CD14-positive monocyte (primary cell): ENCODE measurements around the gene COL11A1. TPM values are rescaled to one million over a fixed set of nuclear protein-coding genes. Genes with fewer than 3 reads are reported as not detected.

Source experiments
- DNase-seq, 3 donors: peaks; one replicate each; pipeline ENCODE4 v3.0.0-alpha.2; 2011 to 2022
- H2AFZ ChIP-seq: 2 replicates; pipeline ENCODE4 v1.6.0; 2012; ENCODE audit warnings: mild to moderate bottlenecking, low read depth, low read length, inconsistent platforms; ENCODE audit not compliant: insufficient read depth, poor library complexity, severe bottlenecking
- H3K27ac ChIP-seq, 2 donors: 1 replicate in 1 of 2; 2 replicates in 1 of 2; pipeline ENCODE4 v1.5.1; 2012 to 2013; ENCODE audit warnings: low read length in 2 of 2, control low read depth in 1 of 2, inconsistent platforms in 1 of 2, low read depth in 1 of 2, mild to moderate bottlenecking in 1 of 2
- H3K27me3 ChIP-seq, 2 donors: one replicate each; pipeline versions ENCODE4 v1.6.0 to v1.6.1; 2011 to 2013; ENCODE audit warnings: low read length in 2 of 2; ENCODE audit not compliant: control insufficient read depth in 2 of 2, insufficient read depth in 2 of 2
- H3K36me3 ChIP-seq, 2 donors: replicated peaks in 1 of 2; 1 replicate in 1 of 2; 2 replicates in 1 of 2; pipeline versions ENCODE4 v1.5.1 to v1.6.1; 2012 to 2013; ENCODE audit warnings: low read length in 2 of 2, control low read depth in 1 of 2, inconsistent platforms in 1 of 2, mild to moderate bottlenecking in 1 of 2; ENCODE audit not compliant: insufficient read depth in 2 of 2, control insufficient read depth in 1 of 2
- H3K4me1 ChIP-seq, 2 donors: 1 replicate in 1 of 2; 2 replicates in 1 of 2; pipeline versions ENCODE4 v1.5.1 to v1.6.1; 2012 to 2013; ENCODE audit warnings: low read length in 2 of 2, control low read depth in 1 of 2, inconsistent platforms in 1 of 2, mild to moderate bottlenecking in 1 of 2, moderate library complexity in 1 of 2; ENCODE audit not compliant: insufficient read depth in 2 of 2, control insufficient read depth in 1 of 2
- H3K4me2 ChIP-seq: replicated peaks from 2 replicates; pipeline ENCODE3; 2012; ENCODE audit warnings: low read length, moderate library complexity, mild to moderate bottlenecking; ENCODE audit not compliant: poor library complexity, severe bottlenecking; ENCODE audit errors: extremely low read depth
- H3K4me3 ChIP-seq, 3 experiments: fragments of 200-600 bp in 1 of 3; sonication (generic) in 1 of 3; replicated peaks in 1 of 3; 1 replicate in 2 of 3; 2 replicates in 1 of 3; pipeline ENCODE4 v1.5.1; 2011 to 2013; ENCODE audit warnings: low read length in 3 of 3, mild to moderate bottlenecking in 3 of 3, control low read depth in 2 of 3, low read depth in 2 of 3, inconsistent platforms in 1 of 3, moderate library complexity in 1 of 3
- H3K79me2 ChIP-seq: 2 replicates; pipeline ENCODE4 v1.6.0; 2012; ENCODE audit warnings: mild to moderate bottlenecking, control low read depth, inconsistent platforms, low read length, moderate library complexity; ENCODE audit not compliant: insufficient read depth
- H3K9ac ChIP-seq: 2 replicates; pipeline ENCODE4 v1.6.0; 2017; ENCODE audit warnings: low read length, mild to moderate bottlenecking; ENCODE audit not compliant: insufficient read depth, poor library complexity, severe bottlenecking
- H3K9me3 ChIP-seq, 2 donors: replicated peaks in 1 of 2; 1 replicate in 1 of 2; 2 replicates in 1 of 2; pipeline versions ENCODE4 v1.5.1 to v1.6.1; 2012 to 2013; ENCODE audit warnings: low read length in 2 of 2, control low read depth in 1 of 2; ENCODE audit not compliant: control insufficient read depth in 1 of 2, insufficient read depth in 1 of 2
- H4K20me1 ChIP-seq: 2 replicates; pipeline ENCODE4 v1.6.0; 2012; ENCODE audit warnings: mild to moderate bottlenecking, low read length, control low read depth, moderate library complexity; ENCODE audit not compliant: insufficient read depth
- H3K27ac Mint-ChIP-seq, 7 donors: one replicate each; pipeline ENCODE4 v1.8.0; 2020; ENCODE audit warnings: mild to moderate bottlenecking in 7 of 7, mixed read lengths in 7 of 7, moderate library complexity in 6 of 7, inconsistent platforms in 2 of 7
- H3K27me3 Mint-ChIP-seq, 3 donors: one replicate each; pipeline ENCODE4 v1.8.0; 2021 to 2022; ENCODE audit warnings: low read depth in 3 of 3, mild to moderate bottlenecking in 3 of 3, mixed read lengths in 3 of 3, moderate library complexity in 3 of 3, inconsistent platforms in 1 of 3
- H3K36me3 Mint-ChIP-seq, 2 donors: one replicate each; pipeline ENCODE4 v1.8.0; 2020; ENCODE audit warnings: mixed read lengths in 2 of 2, inconsistent platforms in 1 of 2, mild to moderate bottlenecking in 1 of 2
- H3K4me1 Mint-ChIP-seq: one replicate; pipeline ENCODE4 v1.8.0; 2020; ENCODE audit warnings: mild to moderate bottlenecking, mixed read lengths
- H3K4me3 Mint-ChIP-seq, 2 donors: one replicate each; pipeline ENCODE4 v1.8.0; 2020; ENCODE audit warnings: mild to moderate bottlenecking in 2 of 2, mixed read lengths in 2 of 2, moderate library complexity in 1 of 2
- H3K9me3 Mint-ChIP-seq, 7 donors: one replicate each; pipeline ENCODE4 v1.8.0; 2020 to 2022; ENCODE audit warnings: mixed read lengths in 7 of 7, mild to moderate bottlenecking in 6 of 7, moderate library complexity in 6 of 7, inconsistent platforms in 2 of 7
- WGBS: methylation state at CpG from one replicate; pipeline ENCODE4 v1.1.5; 2013; ENCODE audit warnings: missing lambda C conversion rate; ENCODE audit not compliant: insufficient coverage; 5-methylcytosine and 5-hydroxymethylcytosine counted together
- intact Hi-C, 2 donors: fragments of 100-400 bp; cut with micrococcal nuclease; formaldehyde crosslinking; loops; one replicate each; pipeline versions ENCODE4 v1.15.0 to v1.15.1; 2023
- polyA plus RNA-seq, 3 donors: library from polyadenylated mRNA; depleted of rRNA in 1 of 3; unstranded in 2 of 3; stranded (reverse) in 1 of 3; fragments of 300-500 nt in 2 of 3; fragments of >200 nt in 1 of 3; fragmentation: Illumina TruSeq in 2 of 3; gene quantifications; 1 replicate in 2 of 3; 2 replicates in 1 of 3; pipeline ENCODE4 v1.2.3, GENCODE V29; 2012 to 2021
- TF ChIP-seq, protein P1 (sequence below): fragments of 200-600 bp; IDR thresholded peaks from one replicate; pipeline ENCODE4 v1.8.0; 2022; ENCODE audit warnings: antibody characterized with exemption, mild to moderate bottlenecking

COL11A1 gene
- polyA plus RNA-seq, 3 donors, result not detected

DNA sequence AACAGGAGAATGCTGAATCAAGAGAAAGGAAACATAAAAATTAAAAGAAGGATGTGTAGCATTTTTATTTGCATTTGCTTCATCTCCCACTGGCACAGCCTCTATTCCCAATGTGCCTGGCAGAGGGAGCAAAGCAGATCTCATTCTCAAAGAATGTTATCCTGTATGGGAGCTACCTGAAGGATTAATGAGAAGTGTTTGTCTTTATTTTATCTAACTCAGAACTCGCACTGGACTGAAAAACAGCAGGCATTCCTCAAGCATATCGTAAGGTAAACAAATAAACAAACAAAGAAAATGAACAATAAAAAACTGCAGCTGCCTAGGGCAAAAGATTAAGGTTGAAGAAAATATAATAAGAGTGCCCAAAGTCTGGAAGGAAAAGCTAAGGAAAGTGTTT is 12.7 kb upstream of the COL11A1 start:
- Histone ChIP-seq H3K27ac (no peak overlapping the region), H3K4me2 (no peak overlapping the region), H3K79me2 (no peaks in the 10 kb centered on the region), H3K9me3 (no peaks in the 10 kb centered on the region), H3K36me3 (no peaks in the 10 kb centered on the region), H3K4me3 (no peak overlapping the region), H3K27me3 (no peaks in the 10 kb centered on the region), H3K4me1 (no peaks in the 10 kb centered on the region), H4K20me1 (no peaks in the 10 kb centered on the region), H3K9ac (no peak overlapping the region), H2AFZ (no peak overlapping the region)
- no peaks in the 10 kb centered on the region for H3K4me1 Mint-ChIP-seq
- no peak overlapping the region for H3K4me3 Mint-ChIP-seq
- no peaks in the 10 kb centered on the region for H3K36me3 Mint-ChIP-seq
- TF ChIP-seq, protein P1, sequence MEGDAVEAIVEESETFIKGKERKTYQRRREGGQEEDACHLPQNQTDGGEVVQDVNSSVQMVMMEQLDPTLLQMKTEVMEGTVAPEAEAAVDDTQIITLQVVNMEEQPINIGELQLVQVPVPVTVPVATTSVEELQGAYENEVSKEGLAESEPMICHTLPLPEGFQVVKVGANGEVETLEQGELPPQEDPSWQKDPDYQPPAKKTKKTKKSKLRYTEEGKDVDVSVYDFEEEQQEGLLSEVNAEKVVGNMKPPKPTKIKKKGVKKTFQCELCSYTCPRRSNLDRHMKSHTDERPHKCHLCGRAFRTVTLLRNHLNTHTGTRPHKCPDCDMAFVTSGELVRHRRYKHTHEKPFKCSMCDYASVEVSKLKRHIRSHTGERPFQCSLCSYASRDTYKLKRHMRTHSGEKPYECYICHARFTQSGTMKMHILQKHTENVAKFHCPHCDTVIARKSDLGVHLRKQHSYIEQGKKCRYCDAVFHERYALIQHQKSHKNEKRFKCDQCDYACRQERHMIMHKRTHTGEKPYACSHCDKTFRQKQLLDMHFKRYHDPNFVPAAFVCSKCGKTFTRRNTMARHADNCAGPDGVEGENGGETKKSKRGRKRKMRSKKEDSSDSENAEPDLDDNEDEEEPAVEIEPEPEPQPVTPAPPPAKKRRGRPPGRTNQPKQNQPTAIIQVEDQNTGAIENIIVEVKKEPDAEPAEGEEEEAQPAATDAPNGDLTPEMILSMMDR, result no peak
- DNase-seq, result no peak
- peaks cover 0 to 6% (median 0%) of the 10 kb centered on the region in 7 donors for H3K9me3 Mint-ChIP-seq
- H3K27ac Mint-ChIP-seq, result no peak overlapping the region
- intact Hi-C loops, result no loop called here
- WGBS, result no CpG with 5 or more reads among the region's 2 CpGs
- H3K27me3 Mint-ChIP-seq, result no peaks in the 10 kb centered on the region

GRCh38 chr1:103112546-103112945 is 4.2 kb upstream of the COL11A1 start:
- H3K36me3 ChIP-seq, result no peaks in the 10 kb centered on the region
- no peaks in the 10 kb centered on the region for H3K79me2 ChIP-seq
- Mint-ChIP-seq H3K27me3 (peaks cover 14 to 23% (median 19%) of the 10 kb centered on the region in 3 donors), H3K27ac (no peak overlapping the region), H3K4me1 (peaks cover 2% of the 10 kb centered on the region), H3K36me3 (no peaks in the 10 kb centered on the region), H3K4me3 (no peak overlapping the region), H3K9me3 (peaks cover 0 to 3% (median 0%) of the 10 kb centered on the region in 7 donors)
- no peak overlapping the region for H2AFZ ChIP-seq
- H3K4me1 ChIP-seq, result no peaks in the 10 kb centered on the region
- peaks cover 0 to 4% of the 10 kb centered on the region in 2 donors for H3K9me3 ChIP-seq
- H3K9ac ChIP-seq, result no peak overlapping the region
- H4K20me1 ChIP-seq, result no peaks in the 10 kb centered on the region
- H3K27ac ChIP-seq, result no peak overlapping the region
- peaks cover 14 to 21% of the 10 kb centered on the region in 2 donors for H3K27me3 ChIP-seq
- TF ChIP-seq, protein P1, result no peak
- intact Hi-C loops, result no loop called here
- no peak for DNase-seq
- H3K4me2 ChIP-seq, result no peak overlapping the region
- no peak overlapping the region for H3K4me3 ChIP-seq
